Dermis lymphatic vessel endothelial cell (primary cell): Measurements from ENCODE around the gene CCBE1. TPM values are rescaled to one million over a fixed set of nuclear protein-coding genes. Genes with fewer than 3 reads are reported as not detected.

Experiments used
- total RNA-seq: library from RNA; depleted of rRNA; stranded (reverse); fragments of >200 nt; gene quantifications from 2 replicates; pipeline ENCODE4 v1.2.1, GENCODE V29; 2014

The CCBE1 gene
- total RNA-seq = 0.09 and 0.76 TPM in 2 replicates

GRCh38 chr18:59697236-59697932, at the start of gene CCBE1:
TSS of gene CCBE1 (minus strand) at chr18:59697423.

Other genes with a start within 250 kb of the CCBE1 start
- gene PMAIP1, start 202.6 kb upstream of the CCBE1 start, total RNA-seq = 10.5 and 12.9 TPM in 2 replicates